ENCODE measurements around the gene HNRNPUL1.
A peak's percentile ranks its signal among the peaks of the same experiment; 100 is the strongest.
"Not testable (repeated sequence)": the region's sequence is repeated elsewhere in the genome, so short reads cannot be mapped to it uniquely, and the experiment has no call there.

Gene HNRNPUL1

DNA sequence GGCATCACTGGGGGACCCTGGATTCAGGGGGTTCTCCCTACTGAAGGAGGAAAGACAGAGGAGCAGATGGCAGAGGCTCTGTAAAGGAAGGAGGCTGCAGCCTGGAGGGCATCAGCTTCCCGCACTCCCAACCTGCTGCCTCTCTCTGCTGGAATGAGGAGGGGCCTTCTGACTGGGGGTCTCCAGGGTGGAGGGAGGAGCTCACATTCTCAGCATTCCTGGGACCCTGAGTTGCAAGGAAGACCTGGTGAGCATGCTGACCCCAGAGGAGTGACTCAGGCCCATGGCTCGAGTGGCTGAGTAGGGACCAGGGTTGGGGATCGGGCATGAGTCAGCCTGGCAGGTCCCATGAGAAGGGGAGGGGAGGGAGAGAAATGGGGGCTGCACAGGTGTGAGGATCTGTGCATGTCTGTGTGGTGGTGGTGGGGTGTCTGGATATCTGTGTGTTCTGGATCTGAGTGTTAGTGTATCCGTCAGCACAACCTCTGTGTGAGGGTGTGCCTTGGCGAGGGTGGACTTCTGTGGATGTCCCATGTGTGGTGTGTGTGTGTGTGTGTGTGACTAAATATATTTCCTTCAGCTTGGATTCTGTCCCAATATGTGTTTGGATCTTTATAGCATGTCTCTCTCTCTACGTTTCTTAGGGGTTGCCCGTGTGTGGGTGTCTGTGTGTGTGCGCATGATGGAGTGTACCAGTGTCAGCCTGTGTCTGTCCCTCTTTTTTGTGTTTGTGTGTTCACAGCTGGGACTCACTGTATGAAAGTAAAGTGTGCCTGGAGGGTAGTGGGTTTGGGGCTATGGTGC is 40.5 kb upstream of the HNRNPUL1 start:
- Histone ChIP-seq H3K27me3 (peaks cover 12% of the 10 kb centered on the region), H3K4me3 (no peak overlapping the region), H3K36me3 (no peaks in the 10 kb centered on the region), H3K4me1 (peaks cover 23% of the 10 kb centered on the region), H4K20me1 (no peaks in the 10 kb centered on the region), H3K4me2 (no peak overlapping the region), H3K9ac (no peak overlapping the region), H3K9me3 (no peaks in the 10 kb centered on the region), H3K27ac (no peak overlapping the region)
- no peak for TF ChIP-seq Cebpa-rat (IDR thresholded peaks at IDR 0.05)

DNA sequence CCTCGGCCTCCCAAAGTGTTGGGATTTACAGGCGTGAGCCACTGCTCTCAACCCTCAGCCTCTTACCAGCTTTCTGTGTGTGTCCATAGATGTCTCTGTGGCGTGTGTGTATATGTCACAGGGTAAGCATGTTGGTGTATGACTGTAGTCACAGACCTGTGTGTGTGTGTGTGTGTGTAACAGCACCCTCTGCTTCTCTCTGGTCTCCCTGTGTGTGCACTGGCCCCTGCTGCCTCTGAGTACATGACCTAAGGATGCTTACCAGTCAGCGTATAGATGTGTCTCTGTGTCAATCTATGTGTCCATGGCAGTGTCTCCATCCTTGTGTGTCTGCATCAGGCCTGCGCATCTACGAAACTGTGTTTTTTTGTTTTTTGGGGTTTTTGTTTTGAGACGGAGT is 39.5 kb upstream of the HNRNPUL1 start:
- H3K27ac ChIP-seq: no peak overlapping the region
- no peak for TF ChIP-seq Cebpa-rat (IDR thresholded peaks at IDR 0.05)
- no peaks in the 10 kb centered on the region for H4K20me1 ChIP-seq
- no peak overlapping the region for H3K4me2 ChIP-seq
- peaks cover 12% of the 10 kb centered on the region for H3K27me3 ChIP-seq
- peaks cover 18% of the 10 kb centered on the region for H3K4me1 ChIP-seq
- no peaks in the 10 kb centered on the region for H3K9me3 ChIP-seq
- no peak overlapping the region for H3K9ac ChIP-seq
- no peak overlapping the region for H3K4me3 ChIP-seq
- H3K36me3 ChIP-seq: no peaks in the 10 kb centered on the region

DNA sequence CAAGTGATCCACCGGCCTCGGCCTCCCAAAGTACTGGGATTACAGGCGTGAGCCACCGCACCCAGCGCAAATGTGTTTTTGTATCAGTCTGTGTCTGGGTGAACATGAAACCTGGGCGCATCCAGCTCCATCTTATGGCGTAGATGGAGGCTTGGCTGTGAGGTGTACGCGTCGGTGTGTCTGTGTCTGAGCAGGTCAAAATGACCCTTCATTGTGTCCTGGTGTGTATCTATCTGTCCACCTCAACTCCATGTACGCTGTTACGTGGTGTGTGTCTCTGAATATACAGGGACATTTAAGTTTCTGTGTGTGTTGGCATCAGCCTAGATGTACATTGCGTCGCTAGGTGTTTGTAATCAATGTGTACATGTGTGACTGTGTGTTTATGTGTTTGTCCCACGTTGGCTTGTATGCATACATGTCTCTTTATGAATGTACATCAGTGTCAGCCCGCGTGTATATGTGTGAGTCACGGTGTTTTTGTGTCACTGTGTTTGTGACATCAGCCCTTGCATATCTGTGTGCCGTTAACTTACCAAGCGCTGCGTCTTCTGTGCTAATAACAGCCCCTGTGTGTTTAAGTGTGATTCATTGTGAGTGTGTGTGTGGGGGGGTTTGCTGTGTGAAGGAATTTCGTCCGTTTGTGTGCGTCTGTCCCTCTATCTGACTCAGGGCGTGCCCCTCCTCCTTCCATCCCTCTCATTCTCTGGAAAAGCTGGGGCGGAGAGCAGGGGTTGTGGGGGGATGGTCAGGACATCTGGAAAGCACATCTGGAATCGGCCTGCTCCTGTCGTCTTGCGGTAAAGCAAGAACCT is 38.7 kb upstream of the HNRNPUL1 start:
- no peaks in the 10 kb centered on the region for H3K9me3 ChIP-seq
- no peak overlapping the region for H3K27ac ChIP-seq
- H3K4me3 ChIP-seq: no peak overlapping the region
- H3K27me3 ChIP-seq: peaks cover 4% of the 10 kb centered on the region
- no peak overlapping the region for H3K9ac ChIP-seq
- H3K4me2 ChIP-seq: no peak overlapping the region
- no peak for TF ChIP-seq Cebpa-rat (IDR thresholded peaks at IDR 0.05)
- H4K20me1 ChIP-seq: no peaks in the 10 kb centered on the region
- H3K4me1 ChIP-seq: peaks cover 13% of the 10 kb centered on the region
- no peaks in the 10 kb centered on the region for H3K36me3 ChIP-seq

DNA sequence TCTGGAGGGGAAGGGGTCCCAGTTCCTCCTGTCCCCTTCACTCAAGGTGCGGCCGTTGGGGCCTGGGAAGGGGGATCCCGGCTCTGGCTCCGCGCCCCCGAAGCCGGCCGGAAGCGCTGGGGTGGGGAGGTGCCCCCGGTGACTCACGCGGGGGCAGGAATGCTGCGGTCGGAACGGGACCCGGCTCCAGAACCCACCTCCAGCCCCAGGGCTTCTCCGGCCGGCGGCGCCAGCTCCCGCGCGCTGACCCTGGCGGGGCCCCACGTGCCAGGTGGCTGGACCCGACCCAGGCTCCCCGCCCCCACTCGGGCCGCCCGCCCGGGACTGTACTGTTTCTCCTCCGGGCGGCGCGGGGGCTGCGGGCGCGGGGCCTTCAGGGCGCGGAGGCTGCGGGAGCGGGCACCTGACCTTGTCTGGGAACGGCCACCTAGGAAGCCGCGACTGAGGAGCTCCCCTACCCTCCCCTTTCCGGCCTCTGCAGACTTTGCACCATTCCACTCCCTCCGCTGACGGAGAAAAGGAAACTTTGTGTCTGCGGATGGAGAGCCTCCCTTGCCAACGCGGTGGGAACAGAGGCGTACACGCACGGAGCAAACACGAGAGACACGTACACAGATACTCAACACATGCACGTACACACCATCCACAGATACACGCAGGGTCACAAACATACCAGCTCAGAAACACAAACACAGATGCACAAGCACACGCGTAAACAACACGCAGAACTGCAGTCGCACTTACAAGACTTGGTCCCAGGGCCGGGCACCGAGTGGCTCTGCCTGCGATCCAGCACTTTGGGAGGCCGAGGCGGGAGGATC is 37.9 kb upstream of the HNRNPUL1 start:
- no peak for TF ChIP-seq Cebpa-rat (IDR thresholded peaks at IDR 0.05)
- Histone ChIP-seq H3K9ac (no peak overlapping the region), H3K36me3 (no peaks in the 10 kb centered on the region), H3K4me2 (no peak overlapping the region), H3K9me3 (no peaks in the 10 kb centered on the region), H3K27ac (no peak overlapping the region), H3K4me3 (no peak overlapping the region), H3K27me3 (no peaks in the 10 kb centered on the region), H4K20me1 (no peaks in the 10 kb centered on the region), H3K4me1 (peaks cover 8% of the 10 kb centered on the region)

DNA sequence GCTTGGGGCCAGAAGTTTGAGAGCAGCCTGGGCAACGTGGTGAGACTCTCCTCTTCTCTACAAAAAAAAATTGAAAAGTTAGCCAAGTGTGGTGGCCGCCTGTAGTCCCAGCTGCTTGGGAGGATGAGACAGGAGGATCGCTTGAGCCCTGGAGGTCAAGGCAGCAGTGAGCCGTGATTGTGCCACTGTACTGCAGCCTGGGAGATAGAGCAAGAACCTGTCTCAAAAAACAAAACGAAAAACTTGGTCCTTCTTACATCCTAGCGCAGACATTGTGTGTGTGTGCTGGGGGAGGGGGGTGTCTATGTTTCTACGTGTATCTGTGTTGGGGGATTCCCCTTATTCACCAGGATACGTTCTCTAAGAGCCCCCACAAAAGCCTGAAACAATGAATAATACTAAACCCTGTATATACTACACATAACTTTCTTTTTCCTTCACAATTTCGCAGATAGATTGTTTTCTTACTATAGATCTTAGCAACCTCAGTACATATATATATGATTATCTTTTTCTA is 37.2 kb upstream of the HNRNPUL1 start:
- Histone ChIP-seq H4K20me1 (no peaks in the 10 kb centered on the region), H3K4me1 (peaks cover 8% of the 10 kb centered on the region), H3K4me3 (no peak overlapping the region), H3K27ac (no peak overlapping the region), H3K27me3 (no peaks in the 10 kb centered on the region), H3K36me3 (no peaks in the 10 kb centered on the region), H3K9me3 (no peaks in the 10 kb centered on the region), H3K4me2 (no peak overlapping the region), H3K9ac (no peak overlapping the region)
- no peak for TF ChIP-seq Cebpa-rat (IDR thresholded peaks at IDR 0.05)

DNA sequence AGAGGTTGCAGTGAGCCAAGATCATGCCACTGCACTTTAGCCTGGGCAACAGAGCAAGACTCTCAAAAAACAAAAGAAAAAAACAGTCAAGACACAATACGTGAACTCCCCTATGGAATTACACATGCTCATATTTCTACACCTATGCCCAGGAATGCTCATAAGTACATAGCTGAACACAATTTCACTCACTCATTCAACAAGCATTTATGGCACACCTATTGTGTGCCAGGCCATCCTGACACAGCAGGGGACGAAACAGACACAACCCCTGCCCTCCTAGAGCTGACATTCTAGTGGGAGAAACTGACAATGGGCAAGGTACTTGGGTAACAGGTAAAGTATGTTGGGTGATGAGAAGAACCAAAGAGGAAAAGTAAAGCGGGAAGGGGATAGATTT is 35.7 kb upstream of the HNRNPUL1 start:
- Histone ChIP-seq H4K20me1 (no peaks in the 10 kb centered on the region), H3K36me3 (no peaks in the 10 kb centered on the region), H3K4me3 (no peak overlapping the region), H3K4me2 (peak overlapping the region; percentile 39; the same call in 1 of the 2 replicates), H3K9ac (no peak overlapping the region), H3K27me3 (no peaks in the 10 kb centered on the region), H3K27ac (no peak overlapping the region), H3K9me3 (no peaks in the 10 kb centered on the region), H3K4me1 (peaks cover 8% of the 10 kb centered on the region)
- no peak for TF ChIP-seq Cebpa-rat (IDR thresholded peaks at IDR 0.05)

DNA sequence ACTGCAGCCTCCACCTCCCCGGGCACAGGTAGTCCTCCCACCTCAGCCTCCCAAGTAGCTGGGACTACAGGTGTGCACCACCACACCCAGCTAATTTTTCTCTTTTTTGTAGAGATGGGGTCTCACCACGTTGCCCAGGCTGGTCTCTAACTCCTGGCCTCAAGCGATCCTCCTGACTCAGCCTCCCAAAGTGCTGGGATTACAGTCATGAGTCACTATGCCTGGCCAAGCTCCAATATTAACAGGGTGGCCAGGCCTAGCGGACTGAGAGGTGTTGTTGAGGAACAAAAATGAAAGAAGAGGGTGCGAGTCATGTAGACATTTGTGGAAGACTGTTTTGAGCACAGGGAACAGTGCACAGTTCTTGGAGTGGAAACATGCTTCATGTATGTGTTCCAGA is 34.8 kb upstream of the HNRNPUL1 start:
- not testable (repeated sequence) for H3K27ac ChIP-seq, H3K36me3 ChIP-seq, H3K4me1 ChIP-seq, H3K4me3 ChIP-seq, H3K9ac ChIP-seq, H3K27me3 ChIP-seq, H3K9me3 ChIP-seq, H3K4me2 ChIP-seq, H4K20me1 ChIP-seq

DNA sequence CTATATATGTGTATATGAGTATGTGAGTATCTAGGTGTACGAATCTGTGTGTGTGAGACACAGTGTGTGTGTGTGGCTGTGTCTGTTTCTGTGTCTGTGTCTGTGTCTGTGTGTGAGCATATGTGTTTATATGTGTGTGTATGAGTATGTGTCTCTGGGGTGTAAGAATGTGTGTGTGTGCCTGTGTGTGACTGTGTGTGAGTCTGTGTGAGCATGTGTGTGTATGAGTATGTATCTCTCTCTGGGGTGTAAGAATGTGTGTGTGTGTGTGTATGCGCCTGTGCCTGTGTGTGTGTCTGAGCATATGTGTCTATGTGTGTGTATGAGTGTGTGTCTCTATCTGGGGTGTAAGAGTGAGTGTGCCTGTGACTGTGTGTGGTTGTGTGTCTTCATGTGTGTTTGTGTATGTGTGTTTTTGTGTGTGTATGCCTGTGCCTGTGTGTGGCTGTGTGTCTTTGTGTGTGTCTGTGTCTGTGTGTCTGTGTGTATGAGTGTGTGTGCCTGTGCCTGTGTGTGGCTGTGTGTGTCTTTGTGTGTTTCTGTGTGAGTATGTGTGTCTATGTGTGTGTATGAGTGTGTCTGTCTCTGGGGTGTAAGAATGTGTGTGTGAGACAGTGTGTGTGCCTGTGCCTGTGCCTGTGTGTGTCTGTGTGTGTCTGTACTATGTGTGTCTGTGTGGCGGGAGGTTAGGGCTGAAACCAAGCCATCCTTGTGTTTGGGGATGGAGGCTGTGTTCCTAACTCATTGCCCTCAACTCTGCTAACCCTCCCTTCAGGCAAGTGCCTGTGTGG is 33.9 kb upstream of the HNRNPUL1 start:
- Histone ChIP-seq H3K9ac (no peak overlapping the region), H3K36me3 (no peaks in the 10 kb centered on the region), H3K9me3 (no peaks in the 10 kb centered on the region), H3K4me1 (peaks cover 8% of the 10 kb centered on the region), H3K27me3 (no peaks in the 10 kb centered on the region), H3K4me3 (no peak overlapping the region), H3K4me2 (no peak overlapping the region), H4K20me1 (no peaks in the 10 kb centered on the region), H3K27ac (no peak overlapping the region)
- TF ChIP-seq Cebpa-rat (IDR thresholded peaks at IDR 0.05): no peak

DNA sequence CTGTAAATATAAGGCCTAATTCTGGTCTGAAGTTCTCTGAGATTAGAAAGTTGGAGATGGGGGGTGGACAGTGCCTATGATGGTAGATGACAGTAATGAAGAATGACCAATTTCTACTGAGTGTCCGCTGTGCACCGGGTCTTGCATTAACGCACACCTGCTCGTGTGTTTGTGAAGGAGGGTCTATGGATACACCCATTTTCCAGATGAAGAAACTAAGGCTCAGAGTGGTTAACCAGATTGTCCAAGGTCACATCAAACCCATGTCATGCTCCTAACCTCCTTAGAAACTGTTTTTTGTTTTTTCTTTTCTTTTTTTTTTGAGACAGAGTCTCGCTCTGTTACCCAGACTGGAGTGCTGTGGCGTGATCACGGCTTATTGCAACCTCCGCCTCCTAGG is 31.5 kb upstream of the HNRNPUL1 start:
- Histone ChIP-seq H3K4me2 (no peak overlapping the region), H3K4me3 (no peak overlapping the region), H3K27me3 (no peaks in the 10 kb centered on the region), H3K9me3 (no peaks in the 10 kb centered on the region), H3K36me3 (no peaks in the 10 kb centered on the region), H3K27ac (no peak overlapping the region), H4K20me1 (no peaks in the 10 kb centered on the region), H3K9ac (no peak overlapping the region), H3K4me1 (peaks cover 7% of the 10 kb centered on the region)
- TF ChIP-seq Cebpa-rat (IDR thresholded peaks at IDR 0.05): no peak
